HG03095 (cell line): ENCODE results near the gene AFF3.

Source experiments
- ATAC-seq: cut with Tn5 transposase; IDR thresholded peaks from one replicate; pipeline ENCODE4 v1.9.1; 2021; ENCODE audit warnings: moderate library complexity; ENCODE audit not compliant: unreplicated experiment

AFF3 gene

GRCh38 chr2:100016756-100017155 lies 125.6 kb downstream of the AFF3 start:
- no peak for ATAC-seq

- ATAC-seq = no peak
Observed at GRCh38 chr2:100015849-100016248, 126.5 kb downstream of the AFF3 start.

GRCh38 chr2:100013892-100014677 lies 128.3 kb downstream of the AFF3 start:
- ATAC-seq = no peak

GRCh38 chr2:100012561-100012960 lies 129.8 kb downstream of the AFF3 start:
- ATAC-seq = no peak

GRCh38 chr2:100011272-100011731 lies 131.1 kb downstream of the AFF3 start:
- no peak for ATAC-seq

GRCh38 chr2:100010606-100011005 lies 131.8 kb downstream of the AFF3 start:
- no peak for ATAC-seq

GRCh38 chr2:100009743-100010142 lies 132.6 kb downstream of the AFF3 start:
- no peak for ATAC-seq

- ATAC-seq = no peak
Observed at GRCh38 chr2:100008956-100009355, 133.4 kb downstream of the AFF3 start.

- ATAC-seq = no peak
Observed at GRCh38 chr2:100006516-100006915, 135.9 kb downstream of the AFF3 start.

GRCh38 chr2:100004959-100005387 lies 137.4 kb downstream of the AFF3 start:
- no peak for ATAC-seq

GRCh38 chr2:100004348-100004884 lies 138.0 kb downstream of the AFF3 start:
- no peak for ATAC-seq

GRCh38 chr2:100002059-100002458 lies 140.3 kb downstream of the AFF3 start:
- no peak for ATAC-seq

GRCh38 chr2:100000915-100001707 lies 141.3 kb downstream of the AFF3 start:
- ATAC-seq = no peak

GRCh38 chr2:99998651-99999320 lies 143.6 kb downstream of the AFF3 start:
- ATAC-seq = no peak

- no peak for ATAC-seq
Observed at GRCh38 chr2:99989905-99990304, 152.5 kb downstream of the AFF3 start.

GRCh38 chr2:99988599-99988998 lies 153.8 kb downstream of the AFF3 start:
- no peak for ATAC-seq

- ATAC-seq = no peak
Observed at GRCh38 chr2:99987160-99987559, 155.2 kb downstream of the AFF3 start.

GRCh38 chr2:99984799-99985515 lies 157.4 kb downstream of the AFF3 start:
- ATAC-seq = no peak

GRCh38 chr2:99982744-99983143 lies 159.6 kb downstream of the AFF3 start:
- no peak for ATAC-seq

GRCh38 chr2:99981840-99982239 lies 160.6 kb downstream of the AFF3 start:
- ATAC-seq = no peak

- ATAC-seq = no peak
Observed at GRCh38 chr2:99980176-99980575, 162.2 kb downstream of the AFF3 start.
